HG02798 (cell line): ENCODE results near the gene NGB.
"Not testable (repeated sequence)": the region's sequence is repeated elsewhere in the genome, so short reads cannot be mapped to it uniquely, and the experiment has no call there.

Source experiments
- ATAC-seq: cut with Tn5 transposase; IDR thresholded peaks from one replicate; pipeline ENCODE4 v1.9.1; 2021; ENCODE audit warnings: mild to moderate bottlenecking; ENCODE audit not compliant: unreplicated experiment, poor library complexity

Gene NGB

DNA sequence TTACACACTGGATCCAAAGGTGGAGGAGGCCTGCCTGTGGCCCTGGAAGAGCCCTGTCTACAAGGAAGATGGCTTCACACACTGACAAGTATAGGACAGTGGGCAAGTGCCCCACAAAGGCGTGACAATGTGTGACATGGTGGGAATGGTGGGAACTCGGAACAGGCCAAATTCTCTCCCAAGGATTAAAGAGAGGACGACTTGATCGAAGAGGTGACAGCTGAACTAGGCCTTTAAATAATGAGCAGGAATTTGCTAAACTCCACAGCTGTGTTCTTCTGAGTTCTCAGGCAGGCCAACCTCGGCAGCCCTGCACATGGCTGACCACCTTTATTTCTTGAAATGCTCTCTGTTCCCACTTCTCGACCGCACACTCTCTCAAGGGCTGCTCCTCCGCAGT, 25.9 kb upstream of the NGB start:
- no peak for ATAC-seq

DNA sequence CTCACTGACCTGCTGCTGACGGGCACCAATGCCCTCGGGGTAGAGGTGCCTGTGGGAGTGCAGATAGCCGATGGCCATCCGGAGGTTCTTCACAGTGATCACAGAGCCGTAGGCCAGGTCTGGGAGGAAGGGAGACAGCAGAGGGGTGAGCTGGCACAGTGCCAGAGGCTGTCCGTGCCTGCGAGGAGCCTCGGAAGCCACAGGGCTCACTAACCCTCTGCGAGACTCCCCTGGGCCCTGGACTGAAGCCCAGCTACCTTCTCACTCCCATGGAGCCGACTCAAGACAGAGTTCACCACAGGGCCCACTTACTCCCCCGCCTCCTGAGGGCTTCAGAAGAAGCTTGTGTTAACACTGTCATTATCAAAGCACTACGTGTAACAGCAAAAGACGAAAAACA, 25.1 kb upstream of the NGB start:
- ATAC-seq, result no peak

DNA sequence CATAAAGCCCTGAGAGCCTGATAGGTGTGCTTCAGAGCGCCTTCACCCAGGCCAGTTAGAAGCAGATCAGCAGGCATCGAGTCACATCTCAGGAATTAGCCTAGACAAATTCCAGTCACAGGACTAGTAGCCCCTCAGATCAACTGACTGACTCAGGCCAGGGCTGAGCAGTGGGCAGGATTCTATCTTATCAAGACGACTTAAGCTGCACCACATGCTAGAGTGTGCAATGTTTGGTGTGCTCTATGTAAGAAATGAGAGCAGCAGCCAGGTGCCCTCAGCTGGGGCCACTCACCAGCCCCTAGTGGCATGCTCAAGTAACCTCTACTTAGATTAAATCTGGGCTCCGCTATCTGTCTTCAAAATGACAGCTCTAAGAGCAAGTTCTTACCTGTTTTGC, 19.7 kb upstream of the NGB start:
- no peak for ATAC-seq

DNA sequence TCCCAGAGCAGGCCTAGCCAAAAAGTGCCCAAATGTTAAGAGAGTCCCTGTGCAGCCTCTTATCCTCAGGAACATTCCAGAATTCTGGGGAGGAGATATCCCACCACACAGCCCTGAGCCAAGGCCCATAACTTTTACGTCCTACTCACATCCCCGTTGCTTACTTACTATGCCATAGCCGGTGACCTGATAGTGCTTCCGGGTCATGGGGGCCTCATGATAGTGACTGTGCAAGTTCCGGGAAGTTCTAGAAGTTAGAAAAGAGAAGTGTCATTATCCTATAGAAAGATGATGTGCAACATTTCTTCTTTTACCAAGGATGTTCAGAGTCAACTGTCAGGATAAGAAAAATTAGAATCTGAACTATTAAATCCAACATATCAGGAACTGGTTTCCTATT, 15.6 kb upstream of the NGB start:
- ATAC-seq, result no peak

DNA sequence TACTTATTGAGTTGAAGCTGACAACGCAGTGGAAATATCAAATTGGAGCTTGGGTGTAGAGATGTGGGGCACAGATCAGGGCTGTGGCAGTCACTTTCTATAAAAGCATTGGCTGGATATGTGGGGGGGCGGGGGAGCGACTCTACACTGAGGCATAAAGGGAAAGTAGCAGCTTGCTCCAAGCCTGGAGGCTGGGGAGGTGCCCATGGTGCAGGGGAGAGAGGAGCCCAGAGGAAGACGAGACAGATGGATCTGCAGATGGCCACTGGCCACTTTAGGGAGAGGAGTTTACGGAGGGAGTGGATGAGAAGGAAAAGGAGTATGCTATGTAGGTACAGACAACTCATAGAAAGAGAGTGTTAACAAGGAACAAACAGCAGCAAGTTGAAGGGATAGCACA, 13.5 kb upstream of the NGB start:
- ATAC-seq, result no peak

DNA sequence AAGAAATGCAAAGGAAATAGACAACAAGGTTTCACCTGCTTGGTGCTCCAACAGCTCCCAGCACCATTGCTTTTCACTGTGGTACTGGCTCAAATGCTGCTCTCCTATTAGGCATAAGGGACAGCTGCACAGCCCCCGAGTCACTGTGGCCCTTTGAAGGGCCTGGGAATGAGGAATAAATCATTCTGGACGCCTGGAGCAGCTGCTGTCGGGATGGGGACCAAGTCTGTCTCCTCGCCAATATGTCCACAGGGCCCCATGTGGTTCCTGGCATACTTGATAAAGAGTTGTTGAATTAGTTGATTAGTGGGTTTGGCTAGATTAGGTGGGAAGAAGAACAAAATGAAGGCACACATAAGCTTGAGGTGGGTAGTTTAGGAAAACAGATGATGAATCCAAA, 13.1 kb upstream of the NGB start:
- ATAC-seq, result no peak

DNA sequence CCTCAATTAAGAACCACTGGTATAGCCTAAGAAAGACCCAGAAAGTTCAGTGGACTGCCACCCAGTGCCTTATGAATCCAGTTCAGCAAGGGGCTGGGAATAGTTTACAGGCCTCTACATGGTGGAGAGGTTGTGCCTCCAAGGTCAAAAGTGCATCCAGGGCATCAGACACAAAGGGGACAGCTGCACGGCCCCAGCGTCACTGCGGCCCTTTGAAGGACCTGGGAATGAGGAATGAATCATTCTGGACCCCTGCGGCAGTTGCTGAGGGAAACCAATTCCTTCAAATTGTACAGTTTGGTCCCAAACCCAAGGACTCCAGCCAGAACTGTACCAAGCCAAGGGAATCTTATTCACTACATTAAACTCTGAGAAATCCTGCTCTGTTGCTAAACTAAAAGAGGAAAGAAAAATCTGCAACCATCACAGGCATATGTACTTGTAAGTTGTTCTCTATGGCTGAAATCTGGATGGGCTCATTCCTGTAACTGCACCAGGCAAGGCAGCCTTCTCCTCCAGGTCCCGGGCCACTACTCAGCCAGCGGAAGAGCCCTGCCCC, 10.9 kb upstream of the NGB start:
- no peak for ATAC-seq

DNA sequence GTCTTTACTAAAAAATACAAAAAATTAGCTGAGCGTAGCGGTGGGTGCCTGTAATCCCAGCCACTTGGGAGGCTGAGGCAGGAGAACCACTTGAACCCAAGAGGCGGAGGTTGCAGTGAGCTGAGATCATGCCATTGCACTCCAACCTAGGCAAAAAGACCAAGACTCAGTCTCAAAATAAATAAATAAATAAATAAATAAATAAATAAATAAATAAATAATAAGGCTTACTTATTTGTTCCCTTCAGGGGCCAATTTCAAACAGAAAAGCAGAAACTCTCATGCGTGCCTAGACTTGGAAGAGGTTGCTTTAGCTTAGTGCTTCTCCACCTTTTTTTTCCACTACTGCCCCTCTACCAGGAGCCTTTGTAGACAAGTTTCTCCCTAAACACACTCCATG, 9.9 kb upstream of the NGB start:
- not testable (repeated sequence) for ATAC-seq

DNA sequence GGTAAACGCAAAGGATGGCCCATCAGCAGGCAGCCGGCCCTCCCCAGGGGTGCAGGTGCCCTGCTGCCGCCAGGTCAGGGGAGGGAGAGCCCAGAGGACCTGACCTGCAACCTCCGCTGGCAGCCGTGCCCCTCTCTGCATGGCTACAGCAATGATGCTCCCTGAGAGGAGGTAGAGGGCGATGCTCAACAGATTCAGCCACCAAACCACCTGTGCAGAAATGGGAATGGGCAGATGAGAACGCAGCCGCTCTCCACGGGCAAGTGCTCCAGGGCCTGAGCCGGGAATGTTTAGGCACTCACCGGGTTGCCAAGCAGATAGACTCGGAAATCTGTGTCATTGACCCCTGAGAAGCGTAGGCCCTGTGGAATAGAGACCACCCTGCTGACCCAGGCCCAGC, 8.7 kb upstream of the NGB start:
- ATAC-seq, result no peak

DNA sequence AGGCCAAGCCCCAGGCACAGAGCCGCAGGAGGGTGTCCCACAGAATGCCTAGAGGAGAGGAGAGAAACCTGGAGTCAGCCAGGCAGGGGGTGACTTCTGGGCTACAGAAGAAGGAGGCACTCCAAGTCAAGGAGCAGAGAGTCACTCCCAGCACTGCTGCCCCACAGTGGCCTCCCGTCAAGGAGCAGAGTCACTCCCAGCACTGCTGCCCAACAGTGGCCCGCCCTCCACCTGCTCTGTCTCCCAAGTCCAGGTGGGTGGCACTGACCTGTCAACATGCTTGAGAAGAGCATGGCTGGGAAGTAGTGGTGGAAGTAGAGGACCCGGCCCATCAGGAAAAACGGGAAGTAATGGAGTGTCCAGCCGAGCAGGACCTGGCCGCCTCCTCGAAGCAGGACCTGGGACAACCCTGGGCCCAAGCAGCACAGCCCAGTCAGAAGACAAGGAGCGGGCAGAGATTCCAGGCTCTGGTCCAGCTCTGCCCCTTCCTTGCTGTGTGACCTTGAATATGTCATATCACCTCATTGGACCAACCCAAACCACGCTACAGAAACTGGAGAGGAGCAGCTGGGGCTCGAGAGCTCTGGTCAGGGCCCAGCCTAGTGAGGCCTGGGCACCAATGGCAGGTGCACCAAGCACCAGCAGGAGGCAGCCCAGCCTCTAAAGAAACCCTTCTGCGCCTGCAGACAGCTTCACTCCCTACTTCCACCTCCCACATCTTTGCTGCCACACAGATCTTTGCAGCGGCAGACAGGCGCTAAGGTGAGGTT, 7.6 kb upstream of the NGB start:
- ATAC-seq, result no peak

DNA sequence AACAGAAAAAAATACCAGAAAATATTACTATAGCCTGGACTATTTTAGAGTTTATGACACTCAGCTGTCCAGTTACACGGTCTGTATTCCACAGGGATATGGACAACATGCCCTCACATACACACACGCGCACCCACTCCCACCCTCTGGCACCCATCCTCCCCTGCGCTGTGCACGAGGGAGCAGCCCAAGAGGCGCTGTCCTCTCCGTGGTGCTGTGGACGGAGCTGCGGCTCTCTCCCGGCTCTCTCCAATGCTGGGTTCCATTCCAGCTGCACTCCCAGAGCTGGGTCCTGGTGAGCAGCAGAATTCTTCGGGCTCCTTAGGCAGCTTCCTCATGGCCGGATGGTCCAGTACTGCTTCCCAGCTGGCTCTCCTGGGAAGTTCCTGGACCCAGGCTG, 6.0 kb upstream of the NGB start:
- no peak for ATAC-seq

DNA sequence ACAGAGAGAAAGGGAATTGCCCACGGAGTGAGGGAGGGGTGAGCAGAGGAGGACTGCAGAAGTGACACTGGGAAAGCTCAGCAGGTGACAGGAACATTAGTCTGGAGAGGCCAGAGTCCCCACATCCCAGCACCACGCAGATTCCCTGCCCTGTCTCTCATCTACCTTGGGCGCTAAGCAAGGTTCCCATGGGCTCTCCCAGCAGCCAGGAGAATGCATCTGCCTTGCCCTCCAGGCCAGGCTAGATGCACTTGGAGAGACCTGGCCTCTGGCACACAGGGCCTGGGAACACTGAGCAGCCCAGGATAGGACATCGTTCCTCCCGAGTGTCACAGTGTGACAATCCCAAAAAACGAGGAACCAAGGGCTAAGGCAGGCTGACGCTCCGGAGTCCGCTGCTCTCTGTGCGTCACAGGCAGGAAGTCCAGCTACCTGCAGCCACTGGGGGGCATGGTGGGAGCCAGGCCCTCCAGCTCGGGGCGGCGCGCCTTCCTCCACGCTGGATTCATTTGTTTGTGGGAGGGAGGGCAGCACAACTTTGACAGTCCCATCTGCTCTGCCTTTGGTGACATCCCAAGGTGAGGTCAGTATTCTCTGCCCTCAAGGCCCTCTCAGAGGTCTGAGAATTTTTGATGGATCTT, 5.4 kb upstream of the NGB start:
- ATAC-seq, result no peak

DNA sequence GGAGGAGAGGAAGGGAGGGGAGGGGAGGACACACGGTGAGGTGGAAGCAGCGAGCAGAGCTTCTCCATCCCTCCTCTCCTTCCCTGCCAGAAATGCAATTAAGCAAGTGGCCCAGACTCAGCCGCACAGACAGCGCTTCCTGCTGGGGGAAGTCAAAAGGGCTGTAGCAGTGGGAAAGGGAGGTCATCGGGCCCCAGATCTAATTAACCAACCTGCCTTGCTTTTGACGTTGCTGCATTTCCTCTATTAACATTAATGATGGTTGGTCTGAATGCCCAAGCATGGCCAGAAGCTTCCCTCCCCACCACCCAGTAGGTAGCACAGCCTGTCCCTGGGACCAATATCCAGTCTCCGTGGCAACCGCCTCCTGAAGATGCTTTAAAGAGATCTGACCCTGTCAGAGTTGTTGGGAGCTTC, 4.6 kb upstream of the NGB start:
- no peak for ATAC-seq

DNA sequence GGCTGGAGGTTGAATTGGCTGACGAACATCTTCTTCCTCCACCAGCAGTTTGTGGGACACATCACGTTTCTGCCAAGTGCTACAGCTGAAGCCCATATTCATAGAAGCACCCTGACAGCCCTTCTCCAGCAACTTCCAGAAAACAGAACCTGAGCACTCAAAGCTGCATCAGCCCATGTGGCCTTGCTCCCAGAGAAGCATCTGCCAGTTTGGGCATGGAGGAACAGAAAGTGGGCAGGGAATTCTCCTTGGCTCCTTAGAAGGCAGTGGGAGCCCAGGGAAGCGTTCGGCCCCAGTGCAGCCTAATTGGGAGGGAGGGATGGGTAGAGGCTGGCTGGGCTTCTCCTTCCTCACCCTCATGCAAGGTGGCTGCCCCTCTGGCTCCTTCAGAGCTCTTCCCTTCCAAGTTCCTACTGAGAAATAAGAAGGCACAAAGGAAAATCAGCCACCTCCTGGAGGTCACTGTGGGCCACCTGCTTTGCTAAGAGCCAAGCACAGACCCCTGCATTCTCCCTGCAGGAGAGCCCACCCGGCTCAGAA, 4.1 kb upstream of the NGB start:
- ATAC-seq, result no peak

DNA sequence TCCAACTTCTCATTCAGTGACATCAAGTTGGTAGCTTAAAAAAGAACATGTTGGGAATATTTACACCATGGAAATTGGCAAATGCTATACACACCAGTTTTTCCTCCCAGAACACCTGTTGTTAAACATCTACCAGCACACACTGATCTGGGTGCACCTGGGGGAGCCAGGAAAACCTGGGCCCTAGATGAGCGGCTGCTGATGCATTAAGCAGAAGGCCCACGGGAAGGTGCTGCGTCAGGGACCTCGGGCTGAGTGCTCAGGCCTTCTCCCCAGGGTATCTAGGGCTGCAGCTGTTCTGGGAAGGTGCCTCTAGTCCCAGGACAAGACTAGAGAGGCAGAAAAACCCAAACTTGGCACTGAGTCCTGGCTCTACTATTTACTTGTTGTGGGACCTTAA, 2.8 kb upstream of the NGB start:
- ATAC-seq, result no peak

DNA sequence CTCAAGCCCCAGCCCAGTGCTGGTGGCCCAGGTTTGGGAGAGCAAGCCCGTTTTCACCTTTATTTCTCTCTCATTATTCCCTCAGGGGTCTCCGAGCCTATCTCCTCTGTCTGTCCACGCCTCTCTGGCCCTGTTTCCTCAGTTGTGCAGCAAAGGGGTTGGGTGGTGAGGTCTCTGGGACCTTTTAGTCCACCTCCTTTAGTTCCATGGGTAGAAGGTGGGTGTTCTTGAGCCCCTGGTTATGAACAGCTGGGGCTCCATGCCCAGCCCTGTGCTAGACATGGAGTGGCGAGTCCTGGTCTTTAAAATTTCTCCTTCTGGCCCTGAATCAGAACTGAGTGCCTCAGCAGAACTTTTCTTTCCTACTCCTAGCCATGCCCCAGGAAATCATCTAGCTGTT, 1.3 kb upstream of the NGB start:
- no peak for ATAC-seq

DNA sequence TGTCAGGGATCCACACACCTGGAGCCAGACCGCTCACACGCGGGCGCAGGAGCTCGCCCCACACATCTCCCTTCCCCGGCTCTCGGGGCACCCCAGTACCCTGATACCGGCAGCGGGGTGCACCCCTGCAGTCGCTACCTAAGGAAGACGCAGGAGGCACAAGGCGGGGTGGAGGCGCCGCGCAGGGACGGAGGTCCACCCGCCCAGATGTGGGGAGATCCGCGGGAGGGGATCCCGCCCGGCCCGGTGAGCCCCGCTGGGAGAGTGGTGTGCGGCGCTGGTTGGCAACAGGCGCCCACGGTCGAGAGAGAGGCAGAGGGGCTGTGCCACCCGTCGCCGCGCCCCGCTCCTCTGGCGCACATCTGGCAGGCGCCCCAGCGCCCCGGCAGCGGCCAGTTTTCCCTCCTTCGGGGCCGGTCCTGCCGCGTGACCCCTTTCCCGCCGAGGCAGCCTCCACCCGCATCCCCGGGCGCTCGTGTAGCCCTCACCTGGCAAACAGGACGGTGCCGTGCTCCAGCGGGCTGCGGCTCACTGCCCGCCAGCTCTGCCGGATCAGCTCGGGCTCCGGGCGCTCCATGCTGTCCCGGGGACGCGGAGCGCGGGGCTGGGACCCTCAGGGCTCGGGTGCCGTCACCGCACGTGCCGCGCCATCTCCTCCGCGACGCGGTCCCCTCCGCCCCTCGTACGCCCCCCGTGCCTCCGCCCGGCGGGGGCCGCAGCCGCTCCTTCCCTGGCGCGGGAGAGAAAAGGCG, 469 bp downstream of the NGB start:
- ATAC-seq, result no peak

DNA sequence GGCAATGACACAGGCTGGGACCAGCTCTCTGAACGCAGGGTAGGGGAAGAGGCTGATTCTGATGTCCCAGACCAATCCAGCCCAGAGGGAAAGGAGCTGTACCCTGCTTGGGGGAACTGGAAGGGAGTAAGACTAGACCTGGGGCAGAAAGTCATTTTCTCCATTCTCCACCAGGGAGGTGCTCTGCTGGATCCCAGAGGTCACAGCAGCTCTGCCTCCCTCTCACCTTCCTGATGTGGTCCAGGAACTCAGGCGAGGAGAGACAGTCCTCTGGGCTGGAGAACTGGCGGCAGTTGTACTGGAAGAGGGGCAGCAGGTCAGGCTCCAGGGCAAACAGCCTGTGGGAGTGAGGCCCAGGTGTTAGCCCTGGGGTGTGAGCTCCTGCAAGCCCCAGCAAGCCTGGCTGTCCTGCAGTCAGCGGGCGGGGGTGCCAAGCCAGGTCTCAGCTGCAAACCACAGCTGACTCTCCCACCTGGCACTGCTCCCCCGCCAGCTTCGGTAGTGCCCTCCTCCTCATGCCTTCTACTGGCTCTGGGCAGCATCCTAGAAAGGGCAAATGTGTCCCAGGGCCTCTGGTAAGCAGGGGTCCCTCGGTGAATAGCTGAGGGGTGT, 1.9 kb downstream of the NGB start:
- no peak for ATAC-seq

DNA sequence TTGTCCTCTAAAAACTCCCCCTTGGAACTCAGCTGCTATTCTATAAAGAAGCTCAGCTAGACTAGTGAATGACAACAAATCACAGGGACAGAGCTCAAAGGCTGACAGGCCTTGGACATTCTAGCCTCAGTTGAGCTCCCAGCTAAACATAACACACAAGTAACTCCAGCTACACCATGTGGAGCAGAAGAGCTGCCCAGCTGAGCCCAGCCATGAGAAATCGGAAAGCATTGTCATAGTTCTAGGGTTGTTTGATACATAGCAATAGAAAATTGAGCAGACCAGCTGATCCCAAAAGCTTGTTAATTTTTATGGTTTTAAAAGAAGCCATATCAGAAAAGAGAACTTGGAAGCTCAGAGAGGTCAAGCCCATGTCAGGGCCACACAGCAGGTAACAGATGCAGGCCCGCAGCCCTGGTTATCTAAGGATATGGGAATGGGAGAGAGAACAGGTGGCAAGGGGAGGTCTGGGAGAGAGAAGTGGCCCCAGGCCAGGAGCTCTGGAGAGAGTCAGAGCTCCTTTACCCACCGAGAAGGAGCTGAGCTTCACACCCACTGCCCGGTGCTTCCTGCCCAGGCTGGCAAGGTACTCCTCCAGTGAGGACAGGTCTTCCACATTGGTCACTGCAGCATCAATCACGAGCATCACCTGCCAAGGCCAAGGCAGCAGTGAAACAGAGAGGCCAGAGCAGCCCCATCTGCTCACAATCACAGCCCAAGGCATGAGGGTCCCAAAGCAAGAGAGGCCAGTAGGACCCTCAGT, 2.9 kb downstream of the NGB start:
- ATAC-seq, result no peak

DNA sequence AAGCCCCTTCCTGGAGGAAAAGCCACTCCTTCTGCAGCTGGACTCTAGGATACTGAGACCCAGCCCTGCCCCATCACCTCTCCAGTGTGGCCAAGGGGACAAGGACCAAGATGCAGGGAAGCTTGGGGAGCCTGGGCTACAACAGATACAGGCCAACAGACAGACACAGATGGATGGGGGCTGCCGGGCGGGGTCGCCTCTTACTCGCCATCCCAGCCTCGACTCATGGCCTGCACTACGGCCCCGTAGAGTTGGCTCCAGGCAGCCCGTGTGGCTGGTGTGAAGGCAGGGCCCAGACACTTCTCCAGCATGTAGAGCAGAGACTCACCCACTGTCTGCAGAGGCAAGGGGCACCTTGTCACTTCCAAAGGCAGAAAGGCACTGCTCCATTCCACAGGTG, 4.7 kb downstream of the NGB start:
- ATAC-seq, result no peak
